ENCODE results near the gene ZNF780A. TPM values are rescaled to one million over a fixed set of nuclear protein-coding genes. Genes with fewer than 3 reads are reported as not detected.

The ZNF780A gene
- total and polyA plus RNA-seq, 2 experiments from 2014 or later: 12.3 to 15.0 TPM

- no peak overlapping the region for H3K27ac ChIP-seq (ENCODE audit: low read depth)
- H3K4me3 ChIP-seq: no peak overlapping the region
- H3F3A ChIP-seq (replicated peaks; ENCODE audit: low read depth): no peaks in the 10 kb centered on the region
- H3K9me3 Mint-ChIP-seq: peaks cover 61% of the 10 kb centered on the region
- H3K4me1 Mint-ChIP-seq: peaks cover 9% of the 10 kb centered on the region
- H3K79me2 ChIP-seq (replicated peaks; ENCODE audit: insufficient read depth): peaks cover 14% of the 10 kb centered on the region
- H3K36me3 Mint-ChIP-seq (ENCODE audit: low read depth): peaks cover 11% of the 10 kb centered on the region; the same call in 2 of the 3 replicates
- peaks cover 8% of the 10 kb centered on the region; the same call in 1 of the 2 replicates for H3K4me1 ChIP-seq (ENCODE audit: insufficient read depth)
- ATAC-seq (no peak), DNase-seq (ENCODE audit: low spot score) (no peak)
- no peak overlapping the region for H3K4me2 ChIP-seq
- peaks cover 14% of the 10 kb centered on the region for H3K27me3 Mint-ChIP-seq (ENCODE audit: insufficient read depth, low read depth, poor library complexity)
- no peak overlapping the region for H3K27ac Mint-ChIP-seq
- H3K9me2 ChIP-seq (ENCODE audit: insufficient read depth): no peaks in the 10 kb centered on the region; the same call in 1 of the 2 replicates
- H4K20me1 ChIP-seq (replicated peaks; ENCODE audit: insufficient read depth): no peaks in the 10 kb centered on the region
- no peaks in the 10 kb centered on the region for H3K36me3 ChIP-seq (ENCODE audit: insufficient read depth)
- H3K27me3 ChIP-seq (ENCODE audit: insufficient read depth): no peaks in the 10 kb centered on the region
- no peak overlapping the region for H2AFZ ChIP-seq
- TF ChIP-seq, protein P1, sequence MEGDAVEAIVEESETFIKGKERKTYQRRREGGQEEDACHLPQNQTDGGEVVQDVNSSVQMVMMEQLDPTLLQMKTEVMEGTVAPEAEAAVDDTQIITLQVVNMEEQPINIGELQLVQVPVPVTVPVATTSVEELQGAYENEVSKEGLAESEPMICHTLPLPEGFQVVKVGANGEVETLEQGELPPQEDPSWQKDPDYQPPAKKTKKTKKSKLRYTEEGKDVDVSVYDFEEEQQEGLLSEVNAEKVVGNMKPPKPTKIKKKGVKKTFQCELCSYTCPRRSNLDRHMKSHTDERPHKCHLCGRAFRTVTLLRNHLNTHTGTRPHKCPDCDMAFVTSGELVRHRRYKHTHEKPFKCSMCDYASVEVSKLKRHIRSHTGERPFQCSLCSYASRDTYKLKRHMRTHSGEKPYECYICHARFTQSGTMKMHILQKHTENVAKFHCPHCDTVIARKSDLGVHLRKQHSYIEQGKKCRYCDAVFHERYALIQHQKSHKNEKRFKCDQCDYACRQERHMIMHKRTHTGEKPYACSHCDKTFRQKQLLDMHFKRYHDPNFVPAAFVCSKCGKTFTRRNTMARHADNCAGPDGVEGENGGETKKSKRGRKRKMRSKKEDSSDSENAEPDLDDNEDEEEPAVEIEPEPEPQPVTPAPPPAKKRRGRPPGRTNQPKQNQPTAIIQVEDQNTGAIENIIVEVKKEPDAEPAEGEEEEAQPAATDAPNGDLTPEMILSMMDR (conservative IDR thresholded peaks at IDR 0.05; ENCODE audit: low read depth in 2 of 2): no peak
- TF ChIP-seq, protein P2, sequence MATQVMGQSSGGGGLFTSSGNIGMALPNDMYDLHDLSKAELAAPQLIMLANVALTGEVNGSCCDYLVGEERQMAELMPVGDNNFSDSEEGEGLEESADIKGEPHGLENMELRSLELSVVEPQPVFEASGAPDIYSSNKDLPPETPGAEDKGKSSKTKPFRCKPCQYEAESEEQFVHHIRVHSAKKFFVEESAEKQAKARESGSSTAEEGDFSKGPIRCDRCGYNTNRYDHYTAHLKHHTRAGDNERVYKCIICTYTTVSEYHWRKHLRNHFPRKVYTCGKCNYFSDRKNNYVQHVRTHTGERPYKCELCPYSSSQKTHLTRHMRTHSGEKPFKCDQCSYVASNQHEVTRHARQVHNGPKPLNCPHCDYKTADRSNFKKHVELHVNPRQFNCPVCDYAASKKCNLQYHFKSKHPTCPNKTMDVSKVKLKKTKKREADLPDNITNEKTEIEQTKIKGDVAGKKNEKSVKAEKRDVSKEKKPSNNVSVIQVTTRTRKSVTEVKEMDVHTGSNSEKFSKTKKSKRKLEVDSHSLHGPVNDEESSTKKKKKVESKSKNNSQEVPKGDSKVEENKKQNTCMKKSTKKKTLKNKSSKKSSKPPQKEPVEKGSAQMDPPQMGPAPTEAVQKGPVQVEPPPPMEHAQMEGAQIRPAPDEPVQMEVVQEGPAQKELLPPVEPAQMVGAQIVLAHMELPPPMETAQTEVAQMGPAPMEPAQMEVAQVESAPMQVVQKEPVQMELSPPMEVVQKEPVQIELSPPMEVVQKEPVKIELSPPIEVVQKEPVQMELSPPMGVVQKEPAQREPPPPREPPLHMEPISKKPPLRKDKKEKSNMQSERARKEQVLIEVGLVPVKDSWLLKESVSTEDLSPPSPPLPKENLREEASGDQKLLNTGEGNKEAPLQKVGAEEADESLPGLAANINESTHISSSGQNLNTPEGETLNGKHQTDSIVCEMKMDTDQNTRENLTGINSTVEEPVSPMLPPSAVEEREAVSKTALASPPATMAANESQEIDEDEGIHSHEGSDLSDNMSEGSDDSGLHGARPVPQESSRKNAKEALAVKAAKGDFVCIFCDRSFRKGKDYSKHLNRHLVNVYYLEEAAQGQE (IDR thresholded peaks at IDR 0.05; ENCODE audit: unreplicated experiment): no peak
- TF ChIP-seq CREB1 (CRISPR knock-in tag; IDR thresholded peaks at IDR 0.05; ENCODE audit: low read depth): no peak
- TF ChIP-seq, protein P3, sequence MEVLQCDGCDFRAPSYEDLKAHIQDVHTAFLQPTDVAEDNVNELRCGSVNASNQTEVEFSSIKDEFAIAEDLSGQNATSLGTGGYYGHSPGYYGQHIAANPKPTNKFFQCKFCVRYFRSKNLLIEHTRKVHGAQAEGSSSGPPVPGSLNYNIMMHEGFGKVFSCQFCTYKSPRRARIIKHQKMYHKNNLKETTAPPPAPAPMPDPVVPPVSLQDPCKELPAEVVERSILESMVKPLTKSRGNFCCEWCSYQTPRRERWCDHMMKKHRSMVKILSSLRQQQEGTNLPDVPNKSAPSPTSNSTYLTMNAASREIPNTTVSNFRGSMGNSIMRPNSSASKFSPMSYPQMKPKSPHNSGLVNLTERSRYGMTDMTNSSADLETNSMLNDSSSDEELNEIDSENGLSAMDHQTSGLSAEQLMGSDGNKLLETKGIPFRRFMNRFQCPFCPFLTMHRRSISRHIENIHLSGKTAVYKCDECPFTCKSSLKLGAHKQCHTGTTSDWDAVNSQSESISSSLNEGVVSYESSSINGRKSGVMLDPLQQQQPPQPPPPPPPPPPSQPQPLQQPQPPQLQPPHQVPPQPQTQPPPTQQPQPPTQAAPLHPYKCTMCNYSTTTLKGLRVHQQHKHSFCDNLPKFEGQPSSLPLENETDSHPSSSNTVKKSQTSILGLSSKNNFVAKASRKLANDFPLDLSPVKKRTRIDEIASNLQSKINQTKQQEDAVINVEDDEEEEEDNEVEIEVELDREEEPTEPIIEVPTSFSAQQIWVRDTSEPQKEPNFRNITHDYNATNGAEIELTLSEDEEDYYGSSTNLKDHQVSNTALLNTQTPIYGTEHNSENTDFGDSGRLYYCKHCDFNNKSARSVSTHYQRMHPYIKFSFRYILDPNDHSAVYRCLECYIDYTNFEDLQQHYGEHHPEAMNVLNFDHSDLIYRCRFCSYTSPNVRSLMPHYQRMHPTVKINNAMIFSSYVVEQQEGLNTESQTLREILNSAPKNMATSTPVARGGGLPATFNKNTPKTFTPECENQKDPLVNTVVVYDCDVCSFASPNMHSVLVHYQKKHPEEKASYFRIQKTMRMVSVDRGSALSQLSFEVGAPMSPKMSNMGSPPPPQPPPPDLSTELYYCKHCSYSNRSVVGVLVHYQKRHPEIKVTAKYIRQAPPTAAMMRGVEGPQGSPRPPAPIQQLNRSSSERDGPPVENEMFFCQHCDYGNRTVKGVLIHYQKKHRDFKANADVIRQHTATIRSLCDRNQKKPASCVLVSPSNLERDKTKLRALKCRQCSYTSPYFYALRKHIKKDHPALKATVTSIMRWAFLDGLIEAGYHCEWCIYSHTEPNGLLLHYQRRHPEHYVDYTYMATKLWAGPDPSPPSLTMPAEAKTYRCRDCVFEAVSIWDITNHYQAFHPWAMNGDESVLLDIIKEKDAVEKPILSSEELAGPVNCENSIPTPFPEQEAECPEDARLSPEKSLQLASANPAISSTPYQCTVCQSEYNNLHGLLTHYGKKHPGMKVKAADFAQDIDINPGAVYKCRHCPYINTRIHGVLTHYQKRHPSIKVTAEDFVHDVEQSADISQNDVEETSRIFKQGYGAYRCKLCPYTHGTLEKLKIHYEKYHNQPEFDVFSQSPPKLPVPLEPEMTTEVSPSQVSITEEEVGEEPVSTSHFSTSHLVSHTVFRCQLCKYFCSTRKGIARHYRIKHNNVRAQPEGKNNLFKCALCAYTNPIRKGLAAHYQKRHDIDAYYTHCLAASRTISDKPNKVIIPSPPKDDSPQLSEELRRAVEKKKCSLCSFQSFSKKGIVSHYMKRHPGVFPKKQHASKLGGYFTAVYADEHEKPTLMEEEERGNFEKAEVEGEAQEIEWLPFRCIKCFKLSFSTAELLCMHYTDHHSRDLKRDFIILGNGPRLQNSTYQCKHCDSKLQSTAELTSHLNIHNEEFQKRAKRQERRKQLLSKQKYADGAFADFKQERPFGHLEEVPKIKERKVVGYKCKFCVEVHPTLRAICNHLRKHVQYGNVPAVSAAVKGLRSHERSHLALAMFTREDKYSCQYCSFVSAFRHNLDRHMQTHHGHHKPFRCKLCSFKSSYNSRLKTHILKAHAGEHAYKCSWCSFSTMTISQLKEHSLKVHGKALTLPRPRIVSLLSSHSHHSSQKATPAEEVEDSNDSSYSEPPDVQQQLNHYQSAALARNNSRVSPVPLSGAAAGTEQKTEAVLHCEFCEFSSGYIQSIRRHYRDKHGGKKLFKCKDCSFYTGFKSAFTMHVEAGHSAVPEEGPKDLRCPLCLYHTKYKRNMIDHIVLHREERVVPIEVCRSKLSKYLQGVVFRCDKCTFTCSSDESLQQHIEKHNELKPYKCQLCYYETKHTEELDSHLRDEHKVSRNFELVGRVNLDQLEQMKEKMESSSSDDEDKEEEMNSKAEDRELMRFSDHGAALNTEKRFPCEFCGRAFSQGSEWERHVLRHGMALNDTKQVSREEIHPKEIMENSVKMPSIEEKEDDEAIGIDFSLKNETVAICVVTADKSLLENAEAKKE (CRISPR knock-in tag; IDR thresholded peaks at IDR 0.05): no peak
- no peak for TF ChIP-seq EZH2phosphoT487 (IDR thresholded peaks at IDR 0.05; ENCODE audit: unreplicated experiment)
- TF ChIP-seq POLR2AphosphoS5 (IDR thresholded peaks at IDR 0.05; ENCODE audit: low read depth): no peak
- TF ChIP-seq ZNF331 (CRISPR knock-in tag; IDR thresholded peaks at IDR 0.05; ENCODE audit: low read depth): no peak
- no peak for TF ChIP-seq STAT1 (IDR thresholded peaks at IDR 0.05; ENCODE audit: unreplicated experiment)
- no peak overlapping the region for H3K4me3 Mint-ChIP-seq
Observed at GRCh38 chr19:40059624-40060023, 31.1 kb downstream of the ZNF780A start.
